Limb (tissue), 2 donors: Measurements from ENCODE around the gene NPLOC4.
A peak's percentile ranks its signal among the peaks of the same experiment; 100 is the strongest.

Experiments
- DNase-seq, 2 donors: peaks; one replicate each; pipeline ENCODE4 v3.0.0-alpha.2; 2016; ENCODE audit errors: extremely low spot score in 2 of 2

Gene NPLOC4

DNA sequence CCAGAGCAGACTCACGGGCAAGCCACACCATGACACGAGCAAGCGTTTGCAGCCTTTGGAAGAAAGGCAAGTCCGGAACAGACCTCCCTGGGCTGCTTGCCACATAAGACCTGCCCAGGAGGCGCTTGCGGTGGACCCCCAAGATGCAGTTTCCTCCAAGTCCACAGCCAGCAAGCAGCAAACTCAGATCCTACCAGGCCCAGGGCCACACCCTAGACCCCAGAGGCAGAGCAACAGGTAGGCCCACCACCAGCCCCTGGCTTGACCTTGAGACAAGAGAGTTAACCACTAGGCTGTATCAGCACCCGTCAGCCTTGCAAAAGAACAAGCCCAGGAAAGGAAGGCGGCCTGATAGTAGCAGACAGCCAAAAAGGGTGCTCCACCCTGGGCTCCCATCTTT, 87.1 kb downstream of the NPLOC4 start:
- DNase-seq, result no peak

DNA sequence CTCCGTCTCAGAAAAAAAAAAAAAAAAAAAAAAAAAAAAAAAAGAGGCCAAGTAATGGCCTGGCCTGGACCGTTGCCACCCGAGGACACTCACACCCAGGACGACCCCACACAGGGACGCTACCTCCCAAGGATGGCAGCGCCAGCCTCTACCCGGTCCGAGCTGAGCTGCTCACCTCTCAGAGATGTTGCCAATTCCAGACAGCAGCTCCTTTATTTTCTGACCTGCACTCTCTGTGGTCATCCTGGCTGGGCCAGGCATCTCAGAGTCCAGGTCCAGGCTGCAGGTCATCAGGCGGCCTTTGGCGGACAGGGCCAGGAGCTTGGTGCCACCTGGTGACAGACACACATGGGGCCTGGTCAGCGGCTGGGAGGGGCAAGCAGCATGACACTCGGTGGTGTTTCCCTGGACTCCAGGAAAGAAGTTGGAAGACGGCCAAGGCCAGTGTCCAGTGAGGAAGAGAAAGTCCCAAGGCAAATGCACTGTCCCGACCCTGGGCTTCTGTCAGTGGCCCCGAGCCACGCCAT, 87.8 kb downstream of the NPLOC4 start:
- DNase-seq, result no peak

DNA sequence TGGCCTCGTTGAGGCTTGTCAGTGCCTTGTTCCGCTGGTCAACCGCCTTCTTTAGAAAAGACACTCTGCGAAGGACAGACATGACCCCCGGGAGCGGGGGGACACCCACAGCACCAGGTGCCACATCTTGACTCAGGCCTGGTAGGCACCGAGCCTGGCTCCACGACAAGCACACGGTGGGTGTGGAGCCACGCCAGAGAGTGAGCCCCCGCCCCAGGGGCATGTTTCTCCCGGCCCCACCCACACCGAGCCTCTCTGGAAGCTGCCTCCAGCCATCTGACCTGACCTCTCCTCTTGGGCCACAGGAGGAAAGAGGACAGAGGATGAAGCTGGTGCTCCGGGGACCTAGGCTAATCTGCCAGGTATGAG, 89.3 kb downstream of the NPLOC4 start:
- DNase-seq, result no peak

DNA sequence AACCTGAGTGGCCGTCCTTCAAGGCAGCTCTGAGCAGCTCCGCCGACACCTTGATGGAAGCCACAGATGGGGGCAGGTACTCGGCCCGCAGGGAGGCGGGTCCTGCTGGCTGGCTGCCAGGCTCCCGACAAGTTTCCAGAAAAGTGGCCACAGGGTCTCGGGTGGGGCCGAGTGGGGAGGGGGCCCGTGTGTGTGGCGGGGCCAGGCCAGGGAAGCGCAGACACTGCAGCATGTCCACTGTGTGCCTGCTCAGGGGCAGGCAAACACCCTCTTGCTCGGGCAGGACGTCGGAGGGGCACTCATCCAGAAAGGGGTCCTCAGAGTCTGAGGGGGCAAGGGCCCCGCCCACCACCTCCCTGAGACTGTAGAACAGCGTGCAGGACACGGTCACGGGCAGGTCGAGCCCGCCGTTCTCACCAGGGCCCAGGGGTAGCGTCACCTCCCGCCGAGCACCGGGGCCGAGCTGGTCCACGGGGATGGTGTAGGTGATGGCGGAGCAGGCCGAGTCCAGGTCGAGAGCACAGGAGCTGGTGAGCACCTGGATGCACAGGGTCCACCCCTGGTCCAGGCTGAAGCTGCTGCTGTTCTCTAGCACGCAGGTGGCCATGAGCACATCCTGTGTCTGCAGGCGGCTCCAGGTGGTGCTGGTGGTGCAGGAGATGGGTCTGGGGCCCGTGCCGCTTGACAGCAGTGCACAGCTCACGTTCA, 89.9 kb downstream of the NPLOC4 start:
- no peak for DNase-seq

DNA sequence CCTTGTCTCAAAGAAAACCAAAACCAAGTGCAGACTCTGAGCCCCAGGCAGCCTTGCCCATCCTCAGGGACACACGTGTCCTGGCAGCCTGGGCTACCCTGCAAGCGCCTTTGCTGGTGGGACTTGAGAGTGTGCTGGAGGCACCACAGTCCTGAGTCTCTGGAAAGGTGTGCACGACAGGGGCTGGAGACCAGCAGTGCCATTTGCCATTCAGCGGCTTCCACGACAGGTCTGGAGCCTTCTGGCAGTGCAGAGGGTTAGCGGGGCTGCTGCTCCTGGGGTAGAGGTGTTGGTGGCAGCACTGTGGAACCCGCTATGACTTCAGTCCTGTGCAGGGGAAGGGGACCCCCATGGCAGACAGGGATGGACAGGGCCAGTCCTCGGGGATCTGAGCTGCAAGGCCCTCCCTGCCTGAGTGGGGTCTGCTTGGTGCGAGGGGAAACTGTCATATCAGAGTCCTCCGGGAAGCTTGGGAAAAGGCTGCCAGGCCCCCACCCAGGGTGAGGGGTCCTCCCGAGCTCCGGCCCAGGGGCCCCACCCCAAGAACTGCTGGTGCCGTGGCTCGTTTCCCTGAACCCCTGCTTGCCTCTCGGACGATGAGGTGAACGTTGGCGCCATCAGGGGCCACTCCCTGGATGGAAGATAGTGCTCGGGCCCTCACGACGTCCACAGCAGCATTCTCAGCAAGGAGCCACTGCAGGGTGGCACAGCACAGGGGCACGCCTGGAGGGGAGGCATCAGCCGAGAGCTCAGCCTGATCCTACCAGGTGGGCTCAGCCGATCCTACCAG, 91.6 kb downstream of the NPLOC4 start:
- no peak for DNase-seq

DNA sequence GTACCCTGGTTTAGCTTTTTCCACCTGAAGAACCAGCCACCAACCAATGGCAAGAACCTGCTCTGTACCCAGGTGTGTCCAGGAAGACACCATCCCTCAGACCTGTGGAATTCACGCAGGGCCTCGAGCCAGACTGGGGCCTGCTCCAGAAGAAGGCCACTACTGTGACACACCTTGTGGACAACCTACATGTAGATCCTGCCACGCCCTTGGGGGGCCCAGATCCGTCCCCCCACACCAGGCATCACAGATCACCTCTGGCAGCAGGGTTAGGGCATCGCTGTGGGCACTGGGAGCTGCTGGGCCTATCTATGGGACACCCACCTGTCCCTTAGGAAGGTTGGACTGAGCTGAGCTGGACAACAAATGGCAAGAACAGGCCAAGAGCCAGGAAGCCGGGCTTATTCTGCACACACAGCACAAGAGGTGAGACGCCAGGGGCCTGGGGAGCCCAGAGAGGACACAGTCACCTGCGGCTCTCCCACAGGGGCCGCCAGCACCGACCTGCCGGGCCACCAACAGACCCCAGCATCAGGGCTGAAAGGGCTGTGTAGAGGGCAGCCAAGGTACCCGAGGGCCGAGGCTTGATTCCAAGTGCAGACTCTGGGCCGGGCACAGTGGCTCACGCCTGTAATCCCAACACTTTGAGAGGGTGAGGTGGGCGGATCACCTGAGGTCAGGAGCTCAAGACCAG, 92.5 kb downstream of the NPLOC4 start:
- peak in 1 of 2 donors; percentile 22 for DNase-seq

DNA sequence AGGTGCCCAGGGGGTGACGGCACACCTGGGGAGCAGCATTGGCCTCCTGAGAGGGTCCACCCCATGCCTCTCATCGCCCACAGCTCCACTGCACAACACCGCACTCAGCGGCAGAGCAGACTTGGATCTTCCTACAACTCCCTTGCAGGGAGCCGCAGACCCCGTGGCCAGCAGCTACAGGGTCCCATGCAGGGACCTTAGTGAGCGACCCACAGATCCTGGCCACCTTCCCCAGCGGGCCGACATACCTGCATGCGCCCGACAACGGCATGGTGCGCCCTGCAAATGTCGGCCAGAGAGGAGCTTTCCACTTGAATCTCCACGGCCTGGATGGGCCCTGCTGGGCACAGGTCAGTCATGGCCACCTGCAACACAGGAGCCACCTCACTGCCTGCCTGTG, 93.2 kb downstream of the NPLOC4 start:
- DNase-seq, result no peak

DNA sequence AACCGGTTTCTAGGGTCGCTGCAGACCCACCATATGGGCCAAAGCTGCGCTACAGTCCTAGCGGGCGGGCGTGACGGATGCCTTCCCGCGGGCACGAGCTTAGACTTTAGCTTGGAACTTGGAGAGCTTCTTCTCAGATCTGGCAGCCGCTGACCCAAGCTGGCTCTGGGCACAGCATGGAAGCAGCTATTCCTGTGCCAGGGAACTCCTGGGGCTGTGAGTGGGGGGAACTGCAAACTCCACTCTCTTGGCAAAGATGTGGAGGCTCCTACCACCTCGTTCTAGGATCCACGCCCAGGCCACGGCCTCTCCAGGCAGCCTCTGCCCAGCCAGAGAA, 93.6 kb downstream of the NPLOC4 start:
- DNase-seq, result no peak

DNA sequence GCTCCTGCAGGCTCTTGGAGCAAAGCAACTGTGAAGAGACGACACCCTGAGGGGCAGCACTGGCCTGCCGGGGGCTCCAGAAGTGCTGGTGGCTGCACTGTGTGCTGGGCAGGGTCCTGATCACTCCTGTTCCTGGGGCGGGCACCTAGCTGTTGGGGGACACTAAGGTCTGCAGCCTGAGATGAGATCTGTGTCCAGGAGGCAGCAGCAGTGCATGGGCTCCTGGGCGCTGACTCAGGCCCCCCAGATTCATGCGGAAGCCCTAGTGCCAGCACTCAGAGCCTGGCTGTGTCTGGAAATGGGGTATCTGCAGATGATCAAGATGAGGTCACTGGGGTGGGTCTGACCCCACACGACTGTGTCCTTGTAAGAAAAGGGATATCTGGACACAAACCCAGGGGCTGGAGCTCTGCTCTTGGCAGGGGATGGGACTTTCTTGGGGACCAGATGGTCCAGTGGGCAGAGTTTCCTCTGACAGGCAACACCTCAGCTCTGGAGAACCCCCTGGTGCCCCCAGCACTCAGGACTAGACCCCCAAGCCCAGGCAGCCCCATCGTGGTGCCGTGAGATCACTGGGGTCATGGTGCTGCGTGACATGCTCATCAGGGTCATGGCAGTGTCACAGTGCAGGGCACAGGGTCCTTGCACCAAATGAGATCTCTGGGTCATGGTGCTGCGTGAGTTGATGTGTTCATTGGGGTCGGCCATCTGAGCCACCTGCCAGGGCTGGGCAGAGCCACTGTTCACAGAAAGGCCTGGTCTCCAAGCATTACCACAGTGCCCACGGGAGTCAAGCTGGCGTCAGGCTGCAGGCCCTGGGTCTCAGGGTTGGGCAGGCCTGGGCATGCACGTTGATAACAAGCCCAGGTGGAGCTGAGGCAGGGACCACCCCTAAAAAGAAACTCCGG, 94.2 kb downstream of the NPLOC4 start:
- DNase-seq, result peak in 1 of 2 donors; percentile 18

DNA sequence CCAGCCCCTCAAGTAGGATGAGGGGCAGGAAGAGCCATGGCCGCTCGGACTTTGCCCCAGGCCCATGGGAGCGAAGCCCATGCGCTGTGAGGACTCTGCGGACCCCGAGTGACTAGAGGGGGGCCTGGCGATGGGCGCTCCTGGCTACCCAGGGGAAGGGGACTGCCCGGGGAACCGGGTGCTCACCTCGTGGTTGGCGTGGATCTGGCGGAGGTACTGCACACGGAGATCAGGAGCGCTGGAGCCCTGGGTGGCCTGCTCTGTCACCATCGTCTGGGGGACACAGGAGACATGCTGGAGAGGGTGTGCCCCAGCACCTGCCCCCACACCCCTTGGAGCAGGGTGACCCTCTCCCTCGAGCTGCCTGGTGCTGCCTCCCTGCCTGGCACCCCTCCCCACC, 95.8 kb downstream of the NPLOC4 start:
- peak in 1 of 2 donors; percentile 24 for DNase-seq

DNA sequence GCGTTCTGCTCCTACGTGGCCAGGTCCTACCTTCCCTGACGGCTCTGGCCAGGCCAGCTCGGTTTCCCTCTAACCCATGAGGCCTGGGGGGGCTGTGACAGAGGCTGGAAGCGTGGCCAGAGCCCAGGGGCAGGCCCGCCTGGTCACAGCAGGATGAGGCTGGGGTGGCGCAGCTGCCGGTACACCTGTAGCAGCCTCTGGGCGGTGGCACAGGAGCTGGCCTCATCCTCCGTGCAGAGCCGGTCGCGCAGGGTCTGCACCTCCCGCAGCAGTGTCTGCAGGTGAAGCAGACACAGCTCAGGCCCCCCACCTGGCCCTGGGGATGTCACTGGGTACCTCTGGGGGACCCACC, 96.3 kb downstream of the NPLOC4 start:
- no peak for DNase-seq

DNA sequence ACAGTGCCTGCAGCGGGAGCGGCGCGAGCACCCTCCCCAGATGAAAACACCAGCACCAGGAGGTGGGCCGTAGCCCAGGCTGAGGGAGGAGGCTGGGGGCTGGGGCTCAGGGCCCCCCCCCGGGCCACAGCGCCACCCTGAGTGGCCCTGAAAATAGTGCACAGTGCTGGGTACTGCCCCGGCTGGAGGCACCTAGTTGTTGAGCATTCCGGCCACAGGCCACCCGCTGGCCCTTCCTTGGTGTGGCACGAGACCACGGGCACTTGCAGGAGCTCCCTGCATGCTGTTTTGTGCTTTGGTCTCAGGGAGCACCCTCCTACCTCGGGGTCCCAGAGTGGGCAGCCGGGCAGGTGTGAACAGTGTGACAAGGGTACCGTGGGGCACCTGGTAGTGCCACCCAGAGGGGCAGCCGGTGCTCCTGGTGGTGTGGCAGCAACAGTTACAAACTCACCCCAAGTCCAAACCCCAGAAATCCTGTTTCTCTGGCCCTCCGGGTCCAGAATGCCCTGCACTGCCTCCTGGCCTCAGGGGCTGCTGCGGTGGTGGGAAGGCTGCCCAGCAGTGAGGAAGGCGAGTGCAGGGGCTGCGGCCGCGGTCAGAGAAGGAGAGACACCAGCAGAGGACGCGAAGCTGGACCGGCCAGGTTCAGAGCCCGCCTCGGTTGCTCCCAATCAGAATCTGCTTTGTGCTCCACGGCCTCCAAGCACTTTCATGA, 96.8 kb downstream of the NPLOC4 start:
- DNase-seq, result peak in 1 of 2 donors; percentile 25

DNA sequence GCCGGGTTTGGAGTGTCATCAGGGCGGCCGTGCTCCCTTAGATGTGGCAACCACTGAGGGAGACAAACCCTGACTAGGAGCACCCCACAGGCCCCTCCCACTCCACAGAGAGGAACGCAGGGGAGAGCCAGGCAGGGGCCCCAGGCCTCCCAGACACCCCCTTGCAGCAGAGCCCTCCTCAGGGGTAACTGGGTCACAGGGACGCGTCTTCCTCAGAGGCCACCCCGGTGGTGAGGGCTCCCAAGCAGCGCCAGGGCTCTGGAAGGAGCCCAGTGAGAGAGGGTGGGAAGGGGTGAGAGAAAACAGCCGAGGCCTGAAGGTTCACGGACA, 97.4 kb downstream of the NPLOC4 start:
- DNase-seq, result peak in 1 of 2 donors; percentile 24

DNA sequence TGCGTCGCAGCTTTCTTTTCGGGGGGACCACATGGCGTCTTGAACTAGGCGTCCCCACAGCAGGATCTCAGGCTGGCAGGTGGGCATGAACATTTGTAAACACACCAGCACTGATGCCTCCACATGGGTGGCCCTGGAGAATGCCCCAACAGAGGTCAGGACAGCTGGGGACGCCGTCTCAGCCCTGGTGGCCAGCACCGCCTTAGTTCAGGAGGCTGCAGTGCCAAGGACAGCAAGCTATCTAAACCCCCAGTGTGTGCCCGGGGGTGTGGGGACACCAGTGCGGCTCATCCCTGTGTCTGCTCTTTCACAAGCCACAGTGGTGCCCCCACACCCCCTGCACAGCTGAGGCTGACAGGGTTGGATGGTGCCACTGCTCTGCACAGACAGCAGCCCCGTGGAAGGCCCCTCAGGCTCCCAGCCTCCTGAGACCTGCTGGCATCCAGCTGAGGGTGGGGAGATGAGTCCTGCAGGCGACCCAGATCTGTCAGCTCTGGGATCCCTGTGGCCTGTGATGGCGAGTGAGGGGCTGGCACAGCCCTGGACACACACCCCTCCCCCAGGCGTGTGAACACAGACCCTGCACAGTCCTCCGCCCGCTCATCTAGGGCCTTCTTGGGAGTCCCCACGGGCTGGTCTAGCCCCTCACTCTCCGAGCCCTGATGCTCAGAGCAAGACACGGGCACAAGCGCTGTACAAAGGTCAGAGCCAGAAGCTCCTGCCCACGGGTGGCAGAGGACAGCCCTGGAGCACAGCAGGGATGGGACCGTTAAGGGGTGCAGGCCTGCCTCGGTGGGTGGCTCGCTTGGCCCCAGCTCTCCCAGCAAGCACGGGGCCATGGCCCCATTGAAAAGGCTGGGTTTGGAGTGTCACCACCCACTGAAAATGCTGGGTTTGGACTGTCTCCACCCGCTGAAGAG, 98.0 kb downstream of the NPLOC4 start:
- DNase-seq, result peak in 1 of 2 donors; percentile 28

DNA sequence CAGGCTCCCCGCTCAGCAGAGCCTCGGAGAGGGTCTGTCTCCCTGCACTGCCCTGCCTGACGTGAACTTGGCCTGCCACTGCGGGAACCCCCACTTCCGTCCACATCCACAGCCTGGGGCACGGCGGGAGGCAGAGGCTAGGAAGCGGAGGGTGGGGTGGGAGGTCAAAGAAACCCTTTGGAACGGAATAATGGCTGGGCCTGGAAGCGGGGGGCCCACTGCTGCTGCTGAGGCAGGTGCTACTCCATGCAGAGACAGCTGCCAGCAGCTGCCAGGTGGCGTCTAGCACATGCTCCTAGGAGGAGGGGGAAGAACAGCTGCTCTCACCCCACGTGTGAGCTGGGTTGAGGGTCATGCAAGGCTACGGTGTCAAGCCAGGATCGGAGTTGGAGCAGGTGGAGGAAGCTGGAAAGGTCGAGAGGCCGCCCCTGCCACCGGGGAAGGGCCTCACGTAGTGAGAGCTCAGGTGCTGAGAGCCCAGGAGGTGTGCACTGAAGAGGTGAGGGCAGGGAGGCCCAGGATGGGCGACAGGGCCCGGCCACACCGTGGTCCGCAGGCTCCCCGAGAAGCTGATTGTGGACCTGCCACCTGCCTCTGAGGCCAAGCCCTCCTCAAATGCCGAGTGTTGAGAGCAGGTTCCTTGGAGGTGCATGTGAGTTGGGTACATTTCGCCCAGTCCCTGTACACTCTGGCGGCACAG, 98.9 kb downstream of the NPLOC4 start:
- peak in 1 of 2 donors; percentile 72 for DNase-seq

DNA sequence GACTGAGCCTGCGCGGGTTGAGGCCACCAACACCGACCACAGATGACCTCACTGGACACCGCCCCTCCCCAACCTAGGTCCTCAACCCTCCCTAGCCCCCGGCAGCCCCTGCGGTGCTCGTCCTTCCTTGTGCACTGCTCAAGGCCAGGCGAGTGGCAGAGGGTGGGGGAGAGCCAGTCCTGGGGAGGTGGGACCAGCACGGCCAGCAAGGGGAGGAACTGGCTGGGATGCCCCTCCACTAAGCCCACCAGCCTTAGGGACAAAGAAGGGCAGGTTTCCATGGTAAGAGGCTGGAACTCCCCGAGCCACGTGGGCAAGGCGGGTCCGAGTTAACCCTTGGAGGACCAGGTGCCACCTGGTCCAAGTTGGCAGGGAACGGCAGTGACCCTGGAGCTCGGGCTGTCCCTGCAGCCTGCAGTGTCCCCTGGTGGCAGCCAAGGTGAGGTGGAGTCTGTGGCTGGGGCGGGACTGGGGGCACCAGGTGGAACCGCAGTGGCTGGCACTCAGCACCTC, 99.5 kb downstream of the NPLOC4 start:
- DNase-seq, result peak in 1 of 2 donors; percentile 66

DNA sequence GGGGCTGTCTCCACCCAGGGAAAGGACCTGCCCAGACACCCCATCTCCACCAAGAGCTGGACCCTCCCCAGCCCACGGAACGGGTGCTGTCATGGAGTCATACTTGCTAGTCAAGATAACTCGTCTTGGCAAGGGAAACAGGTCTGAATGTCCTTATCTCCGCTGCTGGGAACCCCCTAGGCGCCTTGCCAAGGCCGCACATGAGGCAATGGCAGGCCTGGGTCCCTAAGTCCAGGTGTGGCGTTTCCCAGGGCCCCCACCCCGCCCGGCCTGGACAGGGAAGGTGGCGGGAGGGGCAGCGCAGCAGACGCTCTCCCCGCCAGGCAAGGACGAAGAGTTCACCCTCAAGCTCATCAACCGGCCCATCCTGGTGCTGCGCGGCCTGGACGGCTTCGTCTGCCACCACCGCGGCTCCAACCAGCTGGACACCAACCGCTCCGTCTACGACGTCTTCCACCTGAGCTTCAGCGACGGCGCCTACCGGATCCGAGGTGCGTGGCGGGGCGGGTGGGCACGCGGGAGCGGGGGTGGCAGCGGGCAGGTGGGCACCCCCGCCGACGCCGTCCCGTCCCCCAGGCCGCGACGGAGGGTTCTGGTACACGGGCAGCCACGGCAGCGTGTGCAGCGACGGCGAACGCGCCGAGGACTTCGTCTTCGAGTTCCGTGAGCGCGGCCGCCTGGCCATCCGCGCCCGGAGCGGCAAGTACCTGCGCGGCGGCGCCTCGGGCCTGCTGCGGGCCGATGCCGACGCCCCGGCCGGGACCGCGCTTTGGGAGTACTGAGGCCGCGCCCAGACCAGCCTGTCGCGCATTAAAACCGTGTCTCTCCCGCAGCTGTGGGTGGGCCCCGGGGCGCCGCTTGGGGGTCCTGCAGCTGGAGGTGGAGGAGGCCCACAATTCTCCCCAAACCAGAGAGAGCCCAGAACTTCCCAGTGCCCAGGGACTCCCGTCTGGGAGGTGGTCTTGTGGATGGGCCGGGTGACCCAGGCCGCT, 100.3 kb downstream of the NPLOC4 start:
- DNase-seq, result no peak
